ENCODE results near the gene WNK2.

- no peak for TF ChIP-seq POLR2AphosphoS5 (IDR thresholded peaks at IDR 0.05; ENCODE audit: borderline replicate concordance, low read depth, low read length)
- TF ChIP-seq EZH2 (IDR thresholded peaks at IDR 0.05) = no peak
- TF ChIP-seq FOXP2 (optimal IDR thresholded peaks at IDR 0.05; ENCODE audit: control extremely low read depth, extremely low read length, insufficient read depth) = no peak
These were observed 27.4 kb upstream of the WNK2 start for GRCh38 chr9:93156475-93157008.
